GOT3 (cell line): ENCODE results near the gene SHISA7.
A peak's percentile ranks its signal among the peaks of the same experiment; 100 is the strongest.
"Not testable (repeated sequence)": the region's sequence is repeated elsewhere in the genome, so short reads cannot be mapped to it uniquely, and the experiment has no call there.

ENCODE experiments used
- DNase-seq: peaks from one replicate; lab custom pipeline; 2025; ENCODE audit warnings: mixed read lengths; lab: John Stamatoyannopoulos, UW

Gene SHISA7

DNA sequence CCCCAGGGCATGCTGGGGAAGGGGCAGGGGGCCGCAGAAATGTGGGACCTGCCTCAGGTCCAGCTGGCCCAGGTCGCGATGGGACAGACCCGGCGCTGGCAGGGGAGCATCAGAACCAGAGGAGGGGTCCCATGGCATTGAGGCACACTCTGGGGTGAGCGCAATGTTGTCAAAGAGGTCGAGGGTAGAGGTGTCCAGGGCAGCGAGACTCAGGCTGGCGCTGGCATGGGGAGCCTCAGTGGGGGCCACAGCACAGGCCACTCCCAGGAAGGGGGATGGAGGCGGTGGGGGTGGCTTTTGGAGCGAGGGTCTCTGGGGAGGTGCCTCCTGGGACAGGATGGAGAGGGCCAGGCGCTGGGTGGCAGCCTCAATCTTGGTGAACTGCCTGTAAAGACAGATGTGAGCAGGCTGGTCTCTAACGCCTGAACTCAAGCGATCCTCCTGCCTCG, 20.5 kb upstream of the SHISA7 start:
- DNase-seq = no peak

DNA sequence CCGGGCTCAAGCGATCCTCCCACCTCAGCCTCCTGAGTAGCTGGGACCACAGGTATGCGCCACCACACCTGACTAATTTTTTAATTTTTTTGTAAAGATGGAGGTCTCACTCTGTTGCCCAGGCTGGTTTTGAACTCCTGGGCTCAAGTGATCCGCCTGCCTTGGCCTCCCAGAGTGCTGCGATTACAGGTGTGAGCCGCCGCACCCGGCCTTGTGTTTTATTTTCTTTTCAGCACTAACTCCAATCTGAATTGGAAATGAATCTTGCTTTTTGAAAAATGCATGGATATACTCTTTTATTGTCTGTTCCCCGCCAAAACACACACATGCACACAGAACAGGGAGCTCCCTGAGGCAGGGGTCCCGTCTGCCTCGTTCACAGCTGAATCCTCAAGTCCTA, 19.6 kb upstream of the SHISA7 start:
- no peak for DNase-seq

DNA sequence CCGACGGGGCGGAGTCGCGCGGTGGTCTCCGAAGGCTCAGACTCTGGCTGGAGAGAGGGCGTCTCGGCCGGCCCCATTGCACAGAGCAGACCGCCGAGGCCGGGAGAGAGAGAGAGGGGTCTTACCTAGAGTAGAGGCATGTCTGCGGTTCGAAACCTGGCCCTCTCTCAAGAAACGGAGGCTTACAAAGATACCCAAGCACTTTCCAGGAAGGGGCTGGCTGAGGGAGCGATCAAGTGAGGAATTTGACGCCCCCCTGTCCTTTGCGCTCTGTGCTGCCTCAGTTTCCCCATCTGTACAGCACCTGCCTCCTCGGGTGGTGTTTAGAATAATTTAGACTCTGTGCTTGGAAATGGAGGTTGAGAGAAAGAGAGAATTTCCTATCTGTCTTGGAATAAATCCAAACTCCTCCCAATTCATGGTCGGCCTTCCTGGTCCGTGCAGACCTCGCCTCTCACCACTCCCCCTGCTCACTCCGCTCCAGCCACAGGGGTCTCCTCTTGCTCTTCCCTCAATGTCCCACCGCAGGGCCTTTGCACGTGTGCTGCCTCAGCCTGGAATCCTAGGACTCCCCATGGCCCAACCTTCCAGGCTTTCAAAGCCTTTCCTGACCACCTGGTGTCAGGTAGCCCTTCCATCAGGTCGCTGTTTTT, 19.0 kb upstream of the SHISA7 start:
- DNase-seq = no peak

DNA sequence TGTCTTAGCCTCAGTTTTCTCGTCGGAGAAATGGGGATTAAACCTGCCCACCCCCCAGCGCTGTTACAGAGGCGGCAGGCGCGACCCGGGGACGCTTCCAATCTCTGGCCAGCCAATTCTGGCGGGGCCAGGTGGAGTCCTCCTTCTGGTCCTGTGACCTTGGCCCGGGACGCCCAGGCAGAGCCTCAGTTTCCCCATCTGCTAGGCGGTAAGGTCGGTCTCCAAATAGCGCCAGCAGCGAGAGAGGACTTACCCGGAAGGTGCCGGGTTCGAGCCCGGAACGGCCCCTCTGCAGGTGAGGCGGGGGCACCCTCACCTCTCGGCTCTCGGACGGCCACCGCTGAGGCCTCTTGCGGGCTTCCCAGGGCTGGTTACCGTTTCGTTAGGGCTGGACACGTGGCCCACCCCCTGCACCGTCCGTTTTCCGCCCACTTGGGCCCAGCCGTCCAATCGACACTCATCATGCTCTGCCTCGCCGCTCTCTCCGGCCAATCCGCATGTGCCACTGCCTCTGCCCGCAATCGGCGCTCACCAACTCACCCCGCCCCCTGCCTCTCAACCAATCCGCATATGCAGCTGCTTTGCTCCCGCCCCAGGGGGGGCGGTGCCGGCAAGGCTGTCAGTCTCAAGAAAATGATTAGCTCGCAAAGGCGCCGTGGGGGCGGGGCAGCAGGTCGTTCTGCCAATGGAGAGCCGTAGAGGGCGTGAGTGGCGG, 18.3 kb upstream of the SHISA7 start, which contains the start of gene ISOC2:
Gene ISOC2, minus strand, starts transcription at position 384 of the 715 bp plus-strand sequence. CDS start 5,156 bp downstream, outside the sequence.
- DNase-seq = peak; percentile 99

DNA sequence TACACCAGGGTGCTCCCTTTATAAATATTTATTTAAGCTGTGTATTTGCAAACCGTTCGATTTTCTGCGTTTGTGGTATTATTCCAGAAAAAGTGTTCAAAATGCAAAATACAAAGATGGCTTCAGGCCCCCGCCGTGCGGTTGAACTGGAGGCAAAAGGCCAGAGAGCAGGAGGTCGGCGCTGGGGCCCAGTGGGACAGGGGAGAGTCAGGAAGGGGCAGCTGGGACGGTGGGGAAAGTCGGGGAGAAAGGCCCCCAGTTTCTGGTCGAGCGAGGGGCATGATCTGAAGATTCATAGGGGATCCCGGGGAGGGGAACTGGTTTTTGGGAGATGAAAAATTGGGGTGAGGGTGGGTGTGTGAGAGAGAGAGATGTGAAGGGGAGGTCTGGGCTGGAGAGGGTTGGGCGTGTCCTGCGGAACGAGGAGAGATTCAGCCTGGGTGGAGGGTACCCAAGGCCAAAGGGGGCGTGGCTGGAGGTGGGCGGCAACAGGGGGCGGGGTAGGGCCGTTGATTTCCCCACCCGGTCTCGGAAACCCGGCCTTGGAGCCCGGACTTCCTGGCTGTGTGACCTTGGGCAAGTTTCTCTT, 17.7 kb upstream of the SHISA7 start:
- DNase-seq = no peak

DNA sequence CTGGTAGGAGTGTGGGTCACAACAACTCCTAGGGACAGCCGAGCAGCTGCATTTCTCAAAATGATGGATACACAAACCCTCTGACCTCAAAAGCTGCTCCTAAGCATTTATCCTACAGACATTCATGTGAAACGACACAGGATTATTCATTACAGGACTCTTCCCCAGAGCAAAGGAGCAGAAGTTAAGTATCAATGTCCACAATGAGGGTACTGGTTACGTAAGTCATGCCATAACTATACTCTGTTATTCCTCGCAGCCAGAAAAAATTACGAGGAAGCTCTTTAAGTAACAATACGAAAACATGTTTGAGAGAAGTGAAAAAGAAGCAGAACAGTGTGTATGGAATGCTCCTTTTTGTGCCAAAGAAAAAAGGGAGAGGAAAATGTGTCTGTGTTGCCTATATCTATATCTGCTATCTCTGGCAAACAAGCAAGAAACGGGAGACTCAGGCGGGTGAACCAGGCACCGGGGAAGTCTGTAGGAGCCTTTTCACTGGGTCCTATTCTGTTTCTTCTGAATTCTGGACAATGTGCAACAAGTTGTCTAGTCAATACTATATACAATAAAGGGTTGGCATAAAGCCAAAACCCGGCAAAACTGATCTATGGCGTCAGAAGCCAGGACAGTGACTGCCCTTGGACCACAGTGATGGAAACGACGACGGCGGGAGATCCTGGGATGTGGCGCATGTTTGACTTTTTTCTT, 17.0 kb upstream of the SHISA7 start:
- no peak for DNase-seq

DNA sequence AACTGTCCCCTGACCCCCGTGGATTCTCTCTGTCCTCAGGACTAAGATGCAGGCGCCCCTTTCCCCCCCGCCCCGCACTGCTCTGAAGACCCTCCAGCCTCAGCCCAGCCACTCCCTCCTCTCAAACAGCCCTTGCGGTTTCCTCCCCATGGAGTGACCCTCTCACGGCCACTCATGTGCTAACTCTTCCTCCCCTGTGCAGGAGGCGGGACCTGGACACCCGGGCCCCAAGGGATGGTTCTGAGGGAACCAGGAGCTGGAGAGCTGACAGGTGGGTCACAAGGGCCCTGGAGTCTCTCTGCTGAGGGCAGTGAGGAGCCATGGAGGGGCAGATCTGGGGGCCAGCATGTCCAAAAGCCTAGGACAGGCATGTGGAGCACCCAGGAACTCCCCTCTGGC, 16.4 kb upstream of the SHISA7 start:
- DNase-seq = no peak

DNA sequence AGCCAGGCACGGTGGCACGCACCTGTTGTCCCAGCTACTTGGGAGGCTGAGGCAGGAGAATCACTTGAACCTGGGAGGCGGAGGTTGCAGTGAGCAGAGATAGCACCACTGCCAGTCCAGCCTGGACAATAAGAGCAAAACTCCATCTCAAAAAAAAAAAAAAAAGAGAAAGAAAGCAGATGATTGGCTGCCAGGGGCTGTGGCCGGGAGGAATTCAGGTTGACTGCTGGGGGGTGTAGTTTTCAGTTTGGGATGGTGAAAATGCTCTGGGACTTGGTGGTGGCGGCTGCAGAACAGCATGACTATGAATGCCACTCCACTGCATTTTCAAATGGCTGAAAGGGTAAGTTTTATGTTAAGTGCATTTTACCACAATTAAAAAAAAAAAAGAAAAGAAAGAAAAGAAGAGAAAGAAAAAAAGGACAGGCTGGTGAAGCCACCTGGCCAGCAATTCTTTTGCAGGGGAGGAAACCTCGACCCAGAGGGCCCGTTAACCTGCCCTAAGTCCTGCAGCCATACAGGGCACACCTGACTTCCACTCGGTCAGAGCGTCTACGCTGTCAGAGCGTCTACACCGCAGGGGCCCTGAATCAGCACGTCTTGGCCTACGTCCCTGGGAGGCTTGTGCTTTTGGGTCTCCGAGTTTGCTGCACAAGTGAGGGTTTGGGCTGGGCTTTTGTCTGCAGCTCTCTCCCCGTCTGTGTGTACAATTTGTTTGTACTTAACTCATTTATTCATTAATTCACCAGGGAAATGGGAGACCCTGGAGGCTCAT, 14.8 kb upstream of the SHISA7 start:
- DNase-seq = no peak

DNA sequence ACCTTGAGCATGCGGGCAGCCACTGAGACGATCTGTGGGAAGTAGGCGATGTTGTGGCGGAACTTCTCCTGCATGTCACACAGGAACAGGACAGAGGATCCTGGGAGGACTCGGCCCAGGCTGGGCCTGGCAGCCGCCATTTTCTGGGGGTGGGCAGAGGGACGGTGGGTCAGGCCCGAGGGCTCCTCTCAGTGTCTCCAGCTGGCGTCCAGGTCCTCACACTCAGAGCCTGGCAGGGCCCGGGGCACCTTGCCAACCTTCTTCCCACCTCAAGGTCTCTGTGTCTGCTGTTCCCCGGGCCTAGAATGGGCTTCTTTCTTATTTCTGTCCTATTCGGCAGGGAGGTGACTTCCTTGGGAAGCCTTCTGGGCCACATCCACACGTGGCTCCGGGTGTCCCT, 13.2 kb upstream of the SHISA7 start:
- no peak for DNase-seq

DNA sequence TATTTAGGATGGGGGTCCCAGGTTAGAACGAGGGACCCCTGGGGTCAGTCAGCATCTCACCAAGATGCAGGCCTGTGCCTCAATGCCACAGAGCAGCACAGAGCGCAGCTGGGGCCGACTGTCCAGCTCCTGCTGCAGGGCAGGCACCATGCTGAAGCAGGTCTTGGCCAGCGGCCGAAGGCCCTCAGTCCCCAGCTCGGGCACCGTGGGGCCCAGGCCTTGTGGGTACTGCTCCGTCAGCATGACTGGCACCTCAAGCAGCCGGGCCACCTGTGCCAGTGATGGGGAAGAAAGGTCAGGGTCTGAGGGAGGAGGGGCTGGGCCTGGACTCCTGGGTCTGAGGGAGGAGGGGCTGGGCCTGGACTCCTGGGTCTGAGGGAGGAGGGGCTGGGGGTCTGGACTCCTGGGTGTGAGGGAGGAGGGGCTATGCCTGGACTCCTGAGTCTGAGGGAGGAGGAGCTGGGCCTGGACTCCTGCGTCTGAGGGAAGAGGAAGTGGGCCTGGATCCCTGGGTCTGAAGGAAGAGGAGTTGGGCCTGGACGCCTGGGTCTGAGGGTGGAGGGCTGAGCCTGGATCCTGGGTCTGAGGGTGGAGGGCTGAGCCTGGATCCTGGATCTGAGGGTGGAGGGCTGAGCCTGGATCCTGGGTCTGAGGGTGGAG, 12.6 kb upstream of the SHISA7 start:
- DNase-seq = no peak

DNA sequence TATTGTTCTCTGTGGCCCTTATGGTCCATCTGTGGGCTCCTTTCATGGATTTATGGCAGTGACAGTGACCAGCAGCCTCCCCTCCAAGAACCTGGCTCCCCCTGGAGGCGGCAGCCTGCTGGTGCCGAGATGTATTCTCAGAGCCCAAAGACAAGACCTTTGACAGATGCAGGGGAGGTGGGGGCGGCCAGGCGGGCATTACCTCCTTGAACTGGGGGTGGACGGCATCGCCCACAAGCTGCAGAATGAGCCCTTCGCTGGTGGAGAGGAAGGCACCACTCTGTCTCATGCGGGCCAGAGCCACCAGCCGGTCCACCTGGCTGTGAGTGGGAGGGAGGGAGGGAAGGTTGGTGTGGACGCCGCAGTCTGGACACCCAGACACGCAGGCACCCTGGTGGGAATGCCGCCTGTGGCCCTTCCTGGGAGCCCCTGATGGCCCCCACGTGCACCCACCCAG, 11.7 kb upstream of the SHISA7 start:
- no peak for DNase-seq

DNA sequence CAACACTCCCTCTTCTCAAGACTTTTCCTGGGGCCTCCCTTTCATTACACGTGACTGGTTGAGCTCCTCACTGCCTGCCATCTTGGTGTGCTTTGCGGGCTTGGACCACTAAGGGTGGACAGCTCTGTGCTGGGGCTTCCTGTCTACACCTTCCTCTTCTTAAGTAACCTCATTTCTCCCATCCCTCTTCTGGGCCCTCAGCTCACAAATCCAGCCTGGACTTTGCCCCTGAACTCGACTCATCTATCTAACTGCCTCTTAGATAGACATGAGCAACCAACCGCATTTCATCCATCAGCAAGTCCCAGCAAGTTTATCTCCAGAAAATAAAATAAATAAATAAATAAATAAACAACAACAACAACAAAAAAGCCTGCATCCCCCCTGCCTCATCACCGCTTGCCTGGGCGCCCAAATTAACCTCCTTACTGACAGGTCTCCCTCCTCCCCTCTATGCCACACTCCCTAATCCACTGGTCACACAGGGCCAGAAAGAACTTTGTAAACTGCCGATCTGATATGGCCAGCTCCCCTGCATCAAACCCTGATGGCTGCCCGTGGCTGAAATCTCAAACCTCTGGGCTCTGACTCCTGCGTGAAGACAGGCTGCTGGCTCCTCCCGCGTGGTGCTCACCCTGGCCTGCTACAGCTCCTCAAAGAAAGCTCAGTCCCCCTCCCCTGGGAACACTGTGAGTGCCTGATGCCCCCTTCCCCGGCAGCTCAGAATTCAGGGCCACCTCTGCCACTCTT, 10.6 kb upstream of the SHISA7 start:
- no peak for DNase-seq

DNA sequence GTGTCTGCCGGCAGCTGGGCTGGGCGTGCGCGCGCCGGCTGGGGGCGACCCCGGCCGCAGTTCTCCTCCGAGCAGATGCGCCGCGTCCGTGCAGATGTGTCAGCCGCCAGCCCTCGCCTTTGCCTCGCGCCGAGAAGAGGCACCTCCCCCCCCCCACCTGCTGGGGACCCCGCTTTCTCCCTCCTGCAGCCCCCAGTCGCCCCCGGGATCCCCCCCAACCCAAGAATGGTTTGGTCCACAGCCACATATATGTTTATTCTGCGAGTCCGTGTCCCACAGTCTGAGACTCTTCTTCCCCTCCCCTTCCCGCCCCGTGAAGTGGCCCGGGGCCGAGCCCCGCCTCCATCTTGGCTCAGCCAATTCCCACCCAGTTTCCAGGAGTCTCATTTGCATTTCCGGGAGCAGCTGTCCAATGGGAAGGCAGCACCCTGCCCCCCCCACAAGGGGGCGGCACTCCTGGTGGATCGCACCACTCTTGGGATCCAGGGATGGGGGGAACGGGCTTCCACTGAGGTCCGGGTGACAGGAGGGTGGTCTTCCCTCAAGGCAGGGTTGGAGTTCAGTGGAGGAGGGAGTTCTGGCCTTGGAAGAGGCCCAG, 9.7 kb upstream of the SHISA7 start:
- DNase-seq = no peak

DNA sequence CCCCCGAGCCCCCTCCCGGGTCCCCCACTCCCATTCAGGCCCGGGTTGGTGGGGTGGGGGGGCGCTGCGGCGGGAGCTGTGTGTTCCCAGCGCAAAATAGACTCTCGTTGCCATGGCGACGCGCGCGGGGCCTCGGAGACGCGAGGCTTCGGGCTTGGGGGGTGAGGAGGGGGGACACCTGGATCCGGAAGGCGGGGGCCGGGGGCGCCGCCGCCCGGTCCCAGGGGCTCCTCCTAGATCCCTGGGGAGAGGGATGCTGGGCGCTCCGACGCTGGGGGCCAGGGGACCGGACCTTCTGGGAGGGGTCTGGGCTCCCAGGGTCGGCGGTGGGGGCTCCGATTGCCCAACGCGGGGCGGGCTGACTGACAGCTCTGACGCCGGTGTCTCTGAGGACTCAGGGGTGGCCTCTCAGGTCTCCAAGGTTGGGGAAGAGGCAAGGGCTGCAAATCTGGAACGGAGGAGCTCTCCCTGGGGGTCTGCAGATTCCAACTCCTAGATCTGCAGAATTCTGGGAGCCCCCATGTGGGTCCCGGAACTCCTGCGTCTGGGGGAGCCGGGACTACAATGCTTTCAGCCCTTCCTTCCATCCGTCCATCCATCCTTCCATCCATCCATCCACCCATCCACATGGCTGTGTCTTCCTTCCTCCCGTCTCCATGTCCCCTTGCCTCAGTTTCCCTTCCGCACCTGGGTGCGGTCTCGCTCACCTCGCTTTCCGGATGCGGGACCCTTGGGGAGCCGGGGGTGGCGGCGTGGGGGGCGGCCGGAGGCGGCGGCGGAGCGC, 9.1 kb upstream of the SHISA7 start:
- no peak for DNase-seq

DNA sequence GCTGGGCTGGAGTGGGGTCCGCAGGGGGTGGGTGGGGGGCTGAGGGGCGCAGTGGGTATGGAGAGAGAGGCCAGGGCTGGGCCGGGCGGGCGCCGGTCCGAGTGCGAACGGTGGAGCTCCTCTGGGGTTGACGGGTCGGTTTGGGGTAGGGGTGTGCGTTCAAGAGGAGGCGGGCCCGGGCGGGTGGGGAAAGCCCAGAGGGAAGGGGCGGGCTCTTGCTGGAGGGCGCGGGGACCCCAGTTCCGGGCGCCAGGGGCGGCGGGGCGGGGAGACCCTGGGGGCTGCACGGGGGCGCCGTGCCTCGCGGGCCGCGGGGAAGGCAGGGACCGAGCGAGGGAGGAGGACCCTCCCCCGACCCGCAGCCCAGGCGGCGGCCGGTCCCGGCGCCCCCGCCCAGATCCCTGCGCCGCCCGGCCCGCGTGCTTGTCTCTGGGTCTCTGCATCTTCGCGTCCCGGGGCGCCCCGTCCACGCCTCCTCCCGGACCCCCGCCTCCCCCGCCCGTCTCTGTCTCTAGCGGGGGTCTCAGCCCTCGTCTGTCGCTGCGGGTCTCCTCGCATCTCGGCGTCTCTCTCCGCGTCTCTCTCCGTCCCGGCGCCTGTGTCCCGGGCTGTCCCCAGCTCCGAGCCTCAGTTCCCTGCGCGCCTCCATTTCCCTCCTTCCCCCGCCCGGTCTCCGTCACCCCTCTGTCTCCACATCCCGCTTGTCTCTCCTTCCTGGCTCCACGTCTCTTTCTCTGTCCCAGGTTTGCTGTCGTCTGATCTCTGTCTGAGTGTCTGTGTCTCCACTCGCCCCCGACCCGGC, 8.3 kb upstream of the SHISA7 start:
- no peak for DNase-seq

DNA sequence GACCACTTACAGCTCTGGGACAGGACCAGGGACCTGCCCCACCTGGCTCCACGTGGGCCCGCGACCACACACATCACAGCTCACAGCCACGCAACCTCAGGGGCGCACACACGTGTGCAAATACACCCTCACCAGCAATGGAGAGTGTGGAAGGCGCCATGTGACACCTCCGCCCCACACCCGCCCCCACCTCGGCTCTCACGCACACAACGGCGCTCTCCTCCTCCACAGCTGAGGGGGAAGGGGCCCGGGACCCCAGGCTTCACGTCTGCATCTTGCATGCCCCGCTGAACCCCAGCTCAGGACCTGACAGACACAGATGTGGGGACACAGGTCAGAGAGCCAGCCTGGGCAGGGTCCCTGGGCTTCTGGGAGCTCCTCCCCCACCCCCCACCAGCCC, 6.4 kb upstream of the SHISA7 start:
- no peak for DNase-seq

DNA sequence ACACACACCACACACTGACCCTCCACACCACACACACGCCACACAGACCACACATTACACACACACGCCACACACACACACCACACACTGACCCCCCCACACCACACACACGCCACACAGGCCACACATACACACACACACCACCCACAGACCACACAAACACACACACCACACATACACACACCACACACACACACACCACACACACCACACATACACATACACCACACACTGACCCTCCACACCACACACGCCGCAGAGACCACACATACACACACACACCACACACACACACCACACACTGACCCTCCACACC, 5.0 kb upstream of the SHISA7 start:
- DNase-seq = not testable (repeated sequence)

DNA sequence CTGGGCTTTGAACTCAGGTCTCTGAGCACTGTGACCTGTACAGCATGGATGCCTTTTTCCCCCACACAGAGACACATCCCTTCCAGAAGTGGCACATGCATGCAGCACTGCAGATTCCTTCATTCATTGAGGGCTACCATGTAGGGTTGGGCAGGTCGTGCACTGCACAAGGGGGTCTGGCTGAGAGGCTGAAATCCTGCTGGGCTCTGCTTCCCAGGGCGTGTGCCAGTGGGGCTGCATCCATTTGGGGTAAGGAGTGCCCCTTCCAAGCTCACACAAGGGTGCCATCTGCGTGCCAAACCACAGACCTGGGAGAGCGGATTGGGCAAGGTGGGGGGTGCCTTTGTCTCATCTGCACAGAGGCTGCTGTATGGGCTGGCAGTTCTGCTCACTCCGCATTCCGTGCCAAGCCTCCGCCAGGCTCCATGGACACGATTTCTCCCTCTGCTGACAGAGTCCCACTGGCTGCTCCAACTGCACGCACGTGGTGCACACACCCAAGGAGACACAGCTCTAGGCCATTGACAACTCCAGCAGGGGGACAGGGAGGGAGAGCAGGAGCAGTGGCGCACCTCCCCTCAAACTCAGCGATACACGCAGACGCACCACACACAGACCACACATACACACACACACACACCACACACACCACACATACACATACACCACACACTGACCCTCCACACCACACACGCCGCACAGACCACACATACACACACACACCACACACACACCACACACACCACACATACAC, 4.5 kb upstream of the SHISA7 start:
- DNase-seq = peak; percentile 20
